HEK293T (cell line): ENCODE data around the gene NADK.
"Not testable (repeated sequence)": the region's sequence is repeated elsewhere in the genome, so short reads cannot be mapped to it uniquely, and the experiment has no call there.

Experiments
- BHLHE40 ChIP-seq: fragments of 450-650 bp; IDR thresholded peaks from 2 replicates; pipeline ENCODE4 v1.6.1; 2016; ENCODE audit warnings: mild to moderate bottlenecking, moderate library complexity, borderline replicate concordance
- ELF4 ChIP-seq: fragments of 450-650 bp; IDR thresholded peaks from 2 replicates; pipeline ENCODE4 v1.6.1; 2017; ENCODE audit warnings: antibody characterized with exemption
- FOXA1 ChIP-seq: fragments of 450-650 bp; IDR thresholded peaks from 2 replicates; pipeline ENCODE4 v1.6.1; 2016; ENCODE audit warnings: mild to moderate bottlenecking
- FOXK2 ChIP-seq: fragments of 450-650 bp; IDR thresholded peaks from 2 replicates; pipeline ENCODE4 v1.6.1; 2016; ENCODE audit warnings: mild to moderate bottlenecking
- FOXM1 ChIP-seq: fragments of 450-650 bp; IDR thresholded peaks from 2 replicates; pipeline ENCODE4 v1.6.1; 2017; ENCODE audit warnings: mild to moderate bottlenecking, borderline replicate concordance
- HDGF ChIP-seq: fragments of 450-650 bp; IDR thresholded peaks from 2 replicates; pipeline ENCODE4 v1.6.1; 2017; ENCODE audit warnings: antibody characterized with exemption, borderline replicate concordance
- NFRKB ChIP-seq: fragments of 450-650 bp; IDR thresholded peaks from 2 replicates; pipeline ENCODE4 v1.6.1; 2016; ENCODE audit warnings: mild to moderate bottlenecking, moderate library complexity
- PKNOX1 ChIP-seq: fragments of 450-650 bp; IDR thresholded peaks from 2 replicates; pipeline ENCODE4 v1.6.1; 2016
- SP1 ChIP-seq: fragments of 450-650 bp; IDR thresholded peaks from 2 replicates; pipeline ENCODE4 v1.6.1; 2017
- SUZ12 ChIP-seq: fragments of 450-650 bp; IDR thresholded peaks from 2 replicates; pipeline ENCODE4 v1.6.1; 2016; ENCODE audit warnings: mild to moderate bottlenecking
- TARDBP ChIP-seq: fragments of 450-650 bp; IDR thresholded peaks from 2 replicates; pipeline ENCODE4 v1.6.1; 2016
- ZNF384 ChIP-seq: fragments of 450-650 bp; IDR thresholded peaks from 2 replicates; pipeline ENCODE4 v1.6.1; 2016

- TF ChIP-seq SUZ12, TARDBP, PKNOX1, BHLHE40, NFRKB, HDGF, FOXK2, ELF4, FOXM1, FOXA1, SP1, ZNF384: not testable (repeated sequence)
Observed at GRCh38 chr1:1715109-1715883, 63.0 kb downstream of the NADK start.
